GM12891 (cell line): ENCODE data around the gene TMEM186.

ENCODE experiments used
- PAX5 ChIP-seq: IDR thresholded peaks from 2 replicates; pipeline ENCODE4 v1.6.1; 2011; ENCODE audit warnings: low read length, moderate library complexity, mild to moderate bottlenecking; ENCODE audit not compliant: insufficient read depth, severe bottlenecking
- POLR2A ChIP-seq: IDR thresholded peaks from 2 replicates; pipeline ENCODE4 v1.6.1; 2011; ENCODE audit warnings: low read depth, low read length, control low read depth

DNA sequence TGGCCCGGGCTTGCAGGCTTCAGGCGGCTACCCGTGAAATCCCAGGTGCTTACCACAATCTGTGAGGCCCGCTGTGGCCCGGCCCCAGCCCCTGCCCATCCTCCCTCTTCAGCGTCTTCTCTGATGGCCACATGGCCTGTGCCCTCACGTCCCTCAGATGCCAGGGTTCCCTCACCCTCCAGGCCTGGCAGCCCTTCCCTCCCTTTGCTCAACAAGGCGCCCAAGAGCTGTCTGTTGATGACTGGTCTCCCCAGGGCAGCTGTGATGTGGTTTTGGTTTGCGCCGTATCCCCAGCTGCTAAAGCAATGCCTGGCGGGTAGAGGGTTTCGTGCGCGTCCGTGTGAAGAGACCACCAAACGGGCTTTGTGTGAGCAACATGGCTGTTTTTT lies 35.3 kb upstream of the TMEM186 start:
- TF ChIP-seq PAX5 (no peak), POLR2A (no peak)
